Upper lobe of left lung (tissue), 6 donors: ENCODE data around the gene HOXC5. TPM values are rescaled to one million over a fixed set of nuclear protein-coding genes. Genes with fewer than 3 reads are reported as not detected.

Experiments
- ATAC-seq, 2 donors: fragments of 200-7000 bp; cut with Tn5 transposase; one replicate each; pipeline ENCODE4 v1.9.1; 2022; ENCODE audit warnings: mild to moderate bottlenecking in 2 of 2, moderate library complexity in 2 of 2; ENCODE audit not compliant: low FRiP score in 2 of 2
- DNase-seq, 2 donors: peaks; one replicate each; pipeline ENCODE4 v3.0.0-alpha.2; 2019 to 2020
- H3K27ac ChIP-seq, 4 donors: fragments of 200-600 bp; sonication (generic); one replicate each; pipeline ENCODE4 v1.5.1; 2016 to 2019
- H3K27me3 ChIP-seq, 4 donors: fragments of 200-600 bp; sonication (generic); one replicate each; pipeline ENCODE4 v1.5.1; 2017 to 2019
- H3K36me3 ChIP-seq, 4 donors: fragments of 200-600 bp; sonication (generic); one replicate each; pipeline ENCODE4 v1.5.1; 2016 to 2019
- H3K4me1 ChIP-seq, 4 donors: fragments of 200-600 bp; sonication (generic); one replicate each; pipeline ENCODE4 v1.5.1; 2018 to 2019
- H3K4me3 ChIP-seq, 4 donors: fragments of 200-600 bp; sonication (generic); one replicate each; pipeline ENCODE4 v1.5.1; 2017 to 2019; ENCODE audit warnings: mild to moderate bottlenecking in 2 of 4, moderate library complexity in 1 of 4
- H3K9me3 ChIP-seq, 4 donors: fragments of 200-600 bp; sonication (generic); one replicate each; pipeline ENCODE4 v1.5.1; 2018 to 2019
- EP300 ChIP-seq, 4 donors: sonication (generic); formaldehyde crosslinking; IDR thresholded peaks; one replicate each; pipeline ENCODE4 v1.5.1; 2017; ENCODE audit warnings: antibody characterized with exemption in 4 of 4, control low read depth in 2 of 4
- POLR2A ChIP-seq, 4 donors: fragments of 450-650 bp; IDR thresholded peaks; one replicate each; pipeline ENCODE4 v1.5.1; 2016 to 2017; ENCODE audit warnings: antibody characterized with exemption in 4 of 4, mild to moderate bottlenecking in 2 of 4
- POLR2AphosphoS5 ChIP-seq, 2 donors: sonication (generic); formaldehyde crosslinking; IDR thresholded peaks; one replicate each; pipeline ENCODE4 v1.5.1; 2017; ENCODE audit warnings: antibody characterized with exemption in 2 of 2
- WGBS, 2 donors: methylation state at CpG; one replicate each; pipeline ENCODE4 v1.1.5; 2017 to 2018; 5-methylcytosine and 5-hydroxymethylcytosine counted together
- total RNA-seq, 6 donors: library from RNA; depleted of rRNA in 4 of 6; stranded (reverse); fragments of >200 nt in 4 of 6; gene quantifications; one replicate each; pipeline versions ENCODE4 v1.1.0 to v1.2.1, GENCODE V29; 2016 to 2021
- TF ChIP-seq, protein P1 (sequence below), 6 experiments: fragments of 450-650 bp in 4 of 6; fragments of 200-600 bp in 2 of 6; sonication (generic) in 2 of 6; IDR thresholded peaks; one replicate each; pipeline ENCODE4 v1.5.1; 2016 to 2019; ENCODE audit warnings: antibody characterized with exemption in 6 of 6
- donor health status: DM: no; HTN: no; CAD: no; lungs with moderate emphysema.
- donor health status: DM: no; HTN: yes; CAD: no; lungs with severe emphysema.

The HOXC5 gene
- total RNA-seq, 6 donors from 2014 or later: 0.11 to 0.22 (median 0.17) TPM; not detected in 3

DNA sequence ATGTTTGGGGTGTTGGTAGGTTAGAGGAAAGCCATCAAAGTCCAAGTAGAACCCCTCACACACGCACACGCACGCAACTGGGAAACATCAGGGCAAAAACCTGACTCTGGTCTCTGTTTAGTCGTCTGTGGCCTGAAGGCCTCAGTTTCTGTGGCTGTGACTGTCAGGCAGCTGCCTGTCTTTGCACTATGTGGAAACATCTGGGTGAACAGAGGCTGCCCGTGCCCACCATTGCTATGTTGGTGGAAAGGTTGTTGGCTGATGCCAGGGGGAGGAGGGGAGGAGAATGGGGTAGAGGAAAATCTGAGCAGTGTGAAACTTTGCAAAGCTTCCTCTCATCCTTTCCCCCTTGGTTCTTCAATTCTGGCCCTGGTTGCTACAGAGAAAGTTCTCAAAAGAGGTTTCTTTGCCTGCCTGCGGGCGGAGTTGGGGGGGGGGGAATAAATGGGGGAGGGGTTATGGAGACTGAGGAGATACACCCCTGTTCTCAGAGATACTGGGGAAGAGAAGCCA lies 40.4 kb upstream of the HOXC5 start:
- H3K27ac ChIP-seq: no peak overlapping the region
- WGBS, 2 donors: 15 to 30% methylated on average over 7 of the region's 7 CpGs
- peaks cover 24 to 38% (median 29%) of the 10 kb centered on the region in 4 donors for H3K4me1 ChIP-seq
- no peak for DNase-seq
- no peak overlapping the region for H3K4me3 ChIP-seq
- no peaks in the 10 kb centered on the region for H3K36me3 ChIP-seq
- no peak for ATAC-seq
- no peaks in the 10 kb centered on the region for H3K9me3 ChIP-seq
- TF ChIP-seq EP300 (IDR thresholded peaks at IDR 0.05) (no peak), POLR2AphosphoS5 (IDR thresholded peaks at IDR 0.05) (no peak), POLR2A (IDR thresholded peaks at IDR 0.05) (no peak)
- H3K27me3 ChIP-seq: peaks cover 2 to 84% (median 51%) of the 10 kb centered on the region in 4 donors

DNA sequence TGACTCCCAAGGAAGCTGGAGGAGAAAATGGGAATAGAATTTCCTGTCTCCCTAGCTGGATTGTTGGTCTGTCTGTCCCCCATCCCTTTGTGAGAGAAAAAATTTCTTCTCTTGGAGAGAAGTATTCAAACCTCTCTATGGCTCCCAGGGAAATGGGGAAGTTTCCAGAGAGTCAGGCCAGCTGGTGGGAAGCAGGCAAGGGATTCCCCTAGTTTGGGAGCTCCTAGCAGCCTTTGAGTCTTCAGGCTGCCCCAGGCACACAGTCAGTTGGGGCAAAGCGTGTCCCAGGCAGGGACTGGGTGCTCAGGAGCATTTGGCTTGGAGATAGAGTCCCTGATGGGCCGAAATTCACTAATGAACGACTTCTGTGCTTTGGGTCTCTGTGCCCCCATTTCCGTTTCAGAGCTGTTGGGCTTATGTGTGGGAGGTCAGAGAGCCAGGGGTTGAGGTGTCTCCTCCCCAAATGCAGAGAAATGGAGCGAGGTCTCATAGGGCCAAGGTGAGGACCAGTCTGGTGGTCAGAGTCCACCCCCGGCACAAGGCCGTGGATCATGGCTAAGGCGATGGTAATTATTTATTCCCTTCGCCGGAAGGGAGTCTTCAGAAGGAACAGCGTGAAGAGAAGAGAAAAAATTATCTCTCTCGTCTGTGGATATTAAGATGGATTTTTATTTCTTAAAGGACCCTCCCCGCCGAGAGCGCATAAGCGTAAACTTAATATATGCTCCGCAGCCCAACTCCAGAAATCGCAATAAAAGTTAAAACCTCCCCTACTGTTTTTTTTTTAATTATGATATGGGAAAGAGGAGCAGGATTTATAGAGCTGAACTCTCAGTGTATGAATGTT lies 39.5 kb upstream of the HOXC5 start:
- peaks cover 2 to 84% (median 55%) of the 10 kb centered on the region in 4 donors for H3K27me3 ChIP-seq
- no peak for DNase-seq

DNA sequence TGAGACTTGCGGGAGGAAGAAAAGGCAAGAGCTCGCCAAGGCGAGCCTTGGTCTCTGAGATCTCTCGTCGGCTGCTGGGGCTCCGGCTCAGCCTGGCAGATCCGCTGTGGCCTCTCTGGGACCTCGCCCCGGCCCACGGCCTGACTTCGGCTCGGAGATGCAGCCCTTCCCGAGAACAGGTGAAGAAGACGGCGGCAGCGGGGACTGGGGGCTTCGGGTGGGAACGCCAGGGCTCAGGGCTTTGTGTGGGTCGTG lies 38.9 kb upstream of the HOXC5 start:
- H3K4me1 ChIP-seq: peaks cover 25 to 38% (median 30%) of the 10 kb centered on the region in 4 donors
- H3K9me3 ChIP-seq: no peaks in the 10 kb centered on the region
- WGBS, 2 donors: 8 to 9% methylated on average over 16 to 19 of the region's 19 CpGs
- ATAC-seq: no peak
- DNase-seq: no peak
- TF ChIP-seq, protein P1, sequence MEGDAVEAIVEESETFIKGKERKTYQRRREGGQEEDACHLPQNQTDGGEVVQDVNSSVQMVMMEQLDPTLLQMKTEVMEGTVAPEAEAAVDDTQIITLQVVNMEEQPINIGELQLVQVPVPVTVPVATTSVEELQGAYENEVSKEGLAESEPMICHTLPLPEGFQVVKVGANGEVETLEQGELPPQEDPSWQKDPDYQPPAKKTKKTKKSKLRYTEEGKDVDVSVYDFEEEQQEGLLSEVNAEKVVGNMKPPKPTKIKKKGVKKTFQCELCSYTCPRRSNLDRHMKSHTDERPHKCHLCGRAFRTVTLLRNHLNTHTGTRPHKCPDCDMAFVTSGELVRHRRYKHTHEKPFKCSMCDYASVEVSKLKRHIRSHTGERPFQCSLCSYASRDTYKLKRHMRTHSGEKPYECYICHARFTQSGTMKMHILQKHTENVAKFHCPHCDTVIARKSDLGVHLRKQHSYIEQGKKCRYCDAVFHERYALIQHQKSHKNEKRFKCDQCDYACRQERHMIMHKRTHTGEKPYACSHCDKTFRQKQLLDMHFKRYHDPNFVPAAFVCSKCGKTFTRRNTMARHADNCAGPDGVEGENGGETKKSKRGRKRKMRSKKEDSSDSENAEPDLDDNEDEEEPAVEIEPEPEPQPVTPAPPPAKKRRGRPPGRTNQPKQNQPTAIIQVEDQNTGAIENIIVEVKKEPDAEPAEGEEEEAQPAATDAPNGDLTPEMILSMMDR (IDR thresholded peaks at IDR 0.05): no peak
- no peak for TF ChIP-seq POLR2A (IDR thresholded peaks at IDR 0.05)
- TF ChIP-seq EP300 (IDR thresholded peaks at IDR 0.05): no peak
- no peak for TF ChIP-seq POLR2AphosphoS5 (IDR thresholded peaks at IDR 0.05)
- H3K36me3 ChIP-seq: no peaks in the 10 kb centered on the region
- no peak overlapping the region for H3K27ac ChIP-seq
- H3K27me3 ChIP-seq: peaks cover 2 to 84% (median 55%) of the 10 kb centered on the region in 4 donors
- H3K4me3 ChIP-seq: no peak overlapping the region

More for the DNA sequence above, 39.5 kb upstream of the HOXC5 start:
- ATAC-seq: no peak
- TF ChIP-seq, protein P1 (IDR thresholded peaks at IDR 0.05): no peak
- no peak for TF ChIP-seq POLR2A (IDR thresholded peaks at IDR 0.05)
- TF ChIP-seq POLR2AphosphoS5 (IDR thresholded peaks at IDR 0.05): no peak
- no peak for TF ChIP-seq EP300 (IDR thresholded peaks at IDR 0.05)
- Histone ChIP-seq H3K4me3 (no peak overlapping the region), H3K27ac (no peak overlapping the region), H3K4me1 (peaks cover 25 to 40% (median 31%) of the 10 kb centered on the region in 4 donors), H3K9me3 (no peaks in the 10 kb centered on the region), H3K36me3 (no peaks in the 10 kb centered on the region)
- 22 to 27% methylated on average over 18 of the region's 18 CpGs for WGBS, 2 donors

DNA sequence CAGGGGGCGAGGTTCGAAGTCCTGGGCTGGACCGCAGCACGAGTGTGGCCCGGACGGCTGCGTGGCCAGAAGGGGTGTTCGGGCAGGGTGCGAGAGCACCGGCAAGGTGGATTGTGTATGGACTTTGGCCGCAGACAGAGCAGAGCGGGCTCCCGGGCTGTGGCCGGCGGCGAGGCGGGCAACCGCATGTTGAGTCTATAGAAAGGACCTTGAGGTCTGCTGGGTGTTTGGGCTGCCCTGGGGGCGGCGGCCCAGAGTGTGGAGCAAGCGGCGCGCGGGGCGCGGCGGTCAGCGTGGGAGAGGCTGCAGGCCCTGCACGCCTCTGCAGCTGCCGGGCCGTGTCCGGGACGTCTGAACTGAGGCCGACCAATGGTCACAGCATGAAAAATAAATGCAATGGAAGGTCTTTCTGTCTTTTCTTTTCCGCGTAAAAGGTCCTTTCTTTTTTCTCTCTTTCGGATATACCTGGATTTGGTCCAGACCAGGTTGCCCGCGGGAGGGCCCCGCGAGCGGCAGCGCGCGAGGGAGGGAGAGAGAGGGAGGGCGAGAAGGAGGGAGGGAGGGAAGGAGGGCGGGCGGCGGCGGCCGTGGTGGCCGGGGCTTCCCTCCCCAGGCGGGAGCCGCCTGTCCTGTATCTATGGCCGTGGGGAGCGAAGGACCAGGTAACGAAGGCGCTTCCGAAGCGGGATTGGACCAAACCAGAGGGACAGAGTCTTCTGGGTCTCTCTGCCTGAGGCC lies 38.4 kb upstream of the HOXC5 start:
- WGBS, 2 donors: 8% methylated on average over 45 to 58 of the region's 60 CpGs

More for the DNA sequence above, 38.4 kb upstream of the HOXC5 start:
- Histone ChIP-seq H3K4me1 (peaks cover 23 to 34% (median 29%) of the 10 kb centered on the region in 4 donors), H3K9me3 (no peaks in the 10 kb centered on the region), H3K27ac (no peak overlapping the region), H3K27me3 (peaks cover 2 to 86% (median 55%) of the 10 kb centered on the region in 4 donors), H3K36me3 (no peaks in the 10 kb centered on the region), H3K4me3 (peak overlapping the region in 2 of 4 donors; percentile 48 to 62)
- ATAC-seq: peak in 1 of 2 donors; percentile 53
- TF ChIP-seq EP300 (IDR thresholded peaks at IDR 0.05): no peak
- TF ChIP-seq, protein P1 (IDR thresholded peaks at IDR 0.05): no peak
- TF ChIP-seq POLR2AphosphoS5 (IDR thresholded peaks at IDR 0.05): no peak
- TF ChIP-seq POLR2A (IDR thresholded peaks at IDR 0.05): no peak
- peak in 1 of 2 donors; percentile 88 for DNase-seq
